HG02852 (cell line): ENCODE results near the gene DPF1.

Experiments used
- ATAC-seq: cut with Tn5 transposase; IDR thresholded peaks from one replicate; pipeline ENCODE4 v1.9.1; 2021; ENCODE audit warnings: mild to moderate bottlenecking, moderate library complexity; ENCODE audit not compliant: unreplicated experiment

Gene DPF1

GRCh38 chr19:38170334-38170733, 53.7 kb downstream of the DPF1 start:
- no peak for ATAC-seq

- no peak for ATAC-seq
Observed at GRCh38 chr19:38168637-38169036, 55.4 kb downstream of the DPF1 start.

GRCh38 chr19:38165335-38165734, 58.7 kb downstream of the DPF1 start:
- ATAC-seq = no peak

GRCh38 chr19:38164526-38164925, 59.5 kb downstream of the DPF1 start:
- ATAC-seq = no peak

GRCh38 chr19:38163419-38164290, 60.4 kb downstream of the DPF1 start:
- no peak for ATAC-seq

- no peak for ATAC-seq
Observed at GRCh38 chr19:38162632-38163031, 61.4 kb downstream of the DPF1 start.

- ATAC-seq = no peak
Observed at GRCh38 chr19:38162094-38162493, 61.9 kb downstream of the DPF1 start.
